HEK293 (cell line): Measurements from ENCODE around the gene ADRM1.

ENCODE experiments used
- CTCF ChIP-seq: fragments of 450-650 bp; formaldehyde crosslinking; IDR thresholded peaks from 2 replicates; pipeline ENCODE4 v1.5.1; 2016; ENCODE audit warnings: missing biosample characterization, missing genetic modification characterization
- REST ChIP-seq: fragments of 450-650 bp; formaldehyde crosslinking; IDR thresholded peaks from 2 replicates; pipeline ENCODE4 v1.5.1; 2016; ENCODE audit warnings: missing biosample characterization, missing genetic modification characterization
- ZBTB26 ChIP-seq: fragments of 450-650 bp; formaldehyde crosslinking; optimal IDR thresholded peaks from 2 replicates; pipeline ENCODE3; 2016; ENCODE audit warnings: missing biosample characterization, mild to moderate bottlenecking, missing genetic modification characterization
- ZBTB7A ChIP-seq: fragments of 450-650 bp; formaldehyde crosslinking; IDR thresholded peaks from 2 replicates; pipeline ENCODE4 v1.5.1; 2016; ENCODE audit warnings: low read depth, missing biosample characterization, missing genetic modification characterization
- ZFHX2 ChIP-seq: fragments of 450-650 bp; formaldehyde crosslinking; conservative IDR thresholded peaks from 2 replicates; pipeline ENCODE4 v1.5.1; 2016; ENCODE audit warnings: missing biosample characterization, missing genetic modification characterization
- ZNF155 ChIP-seq: fragments of 450-650 bp; formaldehyde crosslinking; IDR thresholded peaks from 2 replicates; pipeline ENCODE4 v1.5.1; 2016; ENCODE audit warnings: missing biosample characterization, missing genetic modification characterization
- ZNF184 ChIP-seq: fragments of 450-650 bp; IDR thresholded peaks from 2 replicates; pipeline ENCODE4 v1.5.1; 2018; ENCODE audit warnings: missing biosample characterization, mild to moderate bottlenecking, missing genetic modification characterization
- ZNF274 ChIP-seq, 2 experiments: fragments of 200-500 bp in 1 of 2; fragments of 450-650 bp in 1 of 2; sonication (Bioruptor generic) in 1 of 2; formaldehyde crosslinking in 1 of 2; IDR thresholded peaks; 2 replicates each; pipeline versions ENCODE4 v1.5.1 to v1.6.1; 2014 to 2016; ENCODE audit warnings: borderline replicate concordance in 1 of 2, inconsistent platforms in 1 of 2, low read length in 1 of 2, missing biosample characterization in 1 of 2, missing genetic modification characterization in 1 of 2
- ZNF350 ChIP-seq: fragments of 450-650 bp; formaldehyde crosslinking; IDR thresholded peaks from 2 replicates; pipeline ENCODE4 v1.5.0; 2017; ENCODE audit warnings: missing biosample characterization, mild to moderate bottlenecking, missing genetic modification characterization
- ZNF416 ChIP-seq: fragments of 450-650 bp; formaldehyde crosslinking; IDR thresholded peaks from 2 replicates; pipeline ENCODE4 v1.5.1; 2016; ENCODE audit warnings: missing biosample characterization, missing genetic modification characterization
- ZNF529 ChIP-seq: fragments of 450-650 bp; formaldehyde crosslinking; IDR thresholded peaks from 2 replicates; pipeline ENCODE4 v1.5.1; 2017; ENCODE audit warnings: missing genetic modification characterization, missing biosample characterization; ENCODE audit not compliant: insufficient replicate concordance

- no peak for TF ChIP-seq ZNF350 (tag by site-specific recombination)
- TF ChIP-seq ZNF416 (tag by site-specific recombination): no peak
- no peak for TF ChIP-seq ZBTB26 (tag by site-specific recombination)
- TF ChIP-seq CTCF (tag by site-specific recombination): no peak
- no peak for TF ChIP-seq ZBTB7A (tag by site-specific recombination)
- TF ChIP-seq REST: no peak
- TF ChIP-seq ZNF529: no peak
- TF ChIP-seq ZNF155: no peak
- no peak for TF ChIP-seq ZNF274 (IDR thresholded peaks at IDR 0.05; ENCODE audit: low read length)
- TF ChIP-seq ZNF274 (tag by site-specific recombination; IDR thresholded peaks at IDR 0.05; ENCODE audit: borderline replicate concordance): no peak
- TF ChIP-seq ZNF184 (tag by site-specific recombination): no peak
- TF ChIP-seq ZFHX2 (tag by site-specific recombination): no peak
These were observed 17.1 kb upstream of the ADRM1 start for GRCh38 chr20:62285722-62286121.
